CD4-positive, alpha-beta T cell treated with Interleukin-10 for 1 hour (primary cell): ENCODE results near the gene PTPRA.
A peak's percentile ranks its signal among the peaks of the same experiment; 100 is the strongest.
"Not testable (repeated sequence)": the region's sequence is repeated elsewhere in the genome, so short reads cannot be mapped to it uniquely, and the experiment has no call there.

Experiments
- DNase-seq: peaks from one replicate; pipeline ENCODE4 v3.0.0-alpha.2; 2020

PTPRA gene

GRCh38 chr20:3046677-3047462, 173.6 kb downstream of the PTPRA start:
- DNase-seq, result no peak

- no peak for DNase-seq
Observed at GRCh38 chr20:3047486-3048419, 174.5 kb downstream of the PTPRA start.

- DNase-seq, result no peak
Observed at GRCh38 chr20:3051385-3052019, 178.2 kb downstream of the PTPRA start.

GRCh38 chr20:3059489-3059888, 186.2 kb downstream of the PTPRA start:
- DNase-seq, result no peak

GRCh38 chr20:3064119-3064518, 190.8 kb downstream of the PTPRA start:
- not testable (repeated sequence) for DNase-seq

- no peak for DNase-seq
Observed at GRCh38 chr20:3067139-3068014, 194.1 kb downstream of the PTPRA start.

- no peak for DNase-seq
Observed at GRCh38 chr20:3068075-3068474, 194.8 kb downstream of the PTPRA start.

- peak; percentile 39 for DNase-seq
Observed at GRCh38 chr20:3068986-3069900, 196.0 kb downstream of the PTPRA start.

- DNase-seq, result no peak
Observed at GRCh38 chr20:3070725-3071124, 197.4 kb downstream of the PTPRA start.

GRCh38 chr20:3071266-3071609, 198.0 kb downstream of the PTPRA start:
- no peak for DNase-seq

GRCh38 chr20:3071610-3072529, 198.6 kb downstream of the PTPRA start, which contains the start of gene OXT:
OXT (plus strand) TSS chr20:3071620; CDS start chr20:3071656, 36 bp downstream.
- peak; percentile 79 for DNase-seq

- DNase-seq, result no peak
Observed at GRCh38 chr20:3072530-3073250, 199.4 kb downstream of the PTPRA start.

GRCh38 chr20:3073251-3073643, 200.0 kb downstream of the PTPRA start:
- DNase-seq, result not testable (repeated sequence)

GRCh38 chr20:3074812-3075211, 201.5 kb downstream of the PTPRA start:
- DNase-seq, result no peak

- DNase-seq, result not testable (repeated sequence)
Observed at GRCh38 chr20:3075315-3075714, 202.0 kb downstream of the PTPRA start.

- no peak for DNase-seq
Observed at GRCh38 chr20:3077618-3078134, 204.4 kb downstream of the PTPRA start.

- no peak for DNase-seq
Observed at GRCh38 chr20:3080939-3081388, 207.7 kb downstream of the PTPRA start.

GRCh38 chr20:3081641-3082040, 208.4 kb downstream of the PTPRA start:
- DNase-seq, result no peak
